Transverse colon (tissue), 4 donors: ENCODE results near the gene PFN3. TPM values are rescaled to one million over a fixed set of nuclear protein-coding genes. Genes with fewer than 3 reads are reported as not detected.
A peak's percentile ranks its signal among the peaks of the same experiment; 100 is the strongest.

Experiments used
- DNase-seq: peaks from one replicate; pipeline ENCODE4 v3.0.0-alpha.2; 2019
- H3K27ac ChIP-seq, 4 donors: fragments of 200-600 bp; sonication (generic); 2 replicates each; pipeline ENCODE4 v1.5.1; 2016 to 2018; ENCODE audit warnings: inconsistent platforms in 4 of 4
- H3K27me3 ChIP-seq: fragments of 200-600 bp; sonication (generic); 2 replicates; pipeline ENCODE4 v1.5.1; 2017; ENCODE audit warnings: inconsistent platforms
- H3K36me3 ChIP-seq, 4 donors: fragments of 200-600 bp; sonication (generic); 2 replicates each; pipeline ENCODE4 v1.5.1; 2017 to 2019; ENCODE audit warnings: inconsistent platforms in 4 of 4
- H3K4me1 ChIP-seq, 4 donors: fragments of 200-600 bp; sonication (generic); 2 replicates each; pipeline ENCODE4 v1.5.1; 2017 to 2020; ENCODE audit warnings: inconsistent platforms in 4 of 4
- H3K4me3 ChIP-seq, 4 donors: fragments of 200-600 bp; sonication (generic); 1 replicate in 1 of 4; 2 replicates in 3 of 4; pipeline versions ENCODE4 v1.5.1 to v1.6.1; 2017 to 2019; ENCODE audit warnings: inconsistent platforms in 4 of 4
- H3K9me3 ChIP-seq, 2 donors: fragments of 200-600 bp; sonication (generic); 2 replicates each; pipeline ENCODE4 v1.5.1; 2017 to 2019; ENCODE audit warnings: inconsistent platforms in 2 of 2
- CTCF ChIP-seq, 5 experiments: fragments of 200-600 bp in 3 of 5; fragments of 450-650 bp in 2 of 5; sonication (generic) in 3 of 5; IDR thresholded peaks; 1 replicate in 2 of 5; 2 replicates in 3 of 5; pipeline ENCODE4 v1.5.1; 2016 to 2017; ENCODE audit warnings: antibody characterized with exemption in 5 of 5, inconsistent platforms in 3 of 5, mild to moderate bottlenecking in 2 of 5, moderate library complexity in 1 of 5
- EP300 ChIP-seq: sonication (generic); formaldehyde crosslinking; IDR thresholded peaks from one replicate; pipeline ENCODE4 v1.6.1; 2017; ENCODE audit warnings: antibody characterized with exemption, low read depth
- POLR2A ChIP-seq: fragments of 450-650 bp; IDR thresholded peaks from one replicate; pipeline ENCODE4 v1.6.1; 2016; ENCODE audit warnings: antibody characterized with exemption, mild to moderate bottlenecking, moderate library complexity
- POLR2AphosphoS5 ChIP-seq, 3 donors: sonication (generic); formaldehyde crosslinking; IDR thresholded peaks; one replicate each; pipeline ENCODE4 v1.6.1; 2016; ENCODE audit warnings: antibody characterized with exemption in 3 of 3
- WGBS, 2 donors: methylation state at CpG; one replicate each; pipeline ENCODE4 v1.1.5; 2018; ENCODE audit warnings: low coverage in 1 of 2; 5-methylcytosine and 5-hydroxymethylcytosine counted together
- in situ Hi-C, 4 donors: fragments of 200-750 bp; cut with MboI; loops; one replicate each; pipeline versions ENCODE4 v1.15.0 to v1.15.1; 2017; ENCODE audit warnings: low sequenced_read_pairs in 3 of 4, low pct_ligation_motif_present in 1 of 4, low pct_unique_long_range_greater_than_20kb in 1 of 4
- intact Hi-C: fragments of 100-400 bp; cut with DNase I; formaldehyde crosslinking; loops from one replicate; pipeline ENCODE4 v1.15.1; 2023; ENCODE audit warnings: low total_unique reads
- total RNA-seq, 4 donors: library from RNA; depleted of rRNA; stranded (reverse); fragments of >200 nt; gene quantifications; one replicate each; pipeline ENCODE4 v1.1.0, GENCODE V29; 2016

PFN3 gene
- total RNA-seq, 4 donors from 2014 or later = not detected

DNA sequence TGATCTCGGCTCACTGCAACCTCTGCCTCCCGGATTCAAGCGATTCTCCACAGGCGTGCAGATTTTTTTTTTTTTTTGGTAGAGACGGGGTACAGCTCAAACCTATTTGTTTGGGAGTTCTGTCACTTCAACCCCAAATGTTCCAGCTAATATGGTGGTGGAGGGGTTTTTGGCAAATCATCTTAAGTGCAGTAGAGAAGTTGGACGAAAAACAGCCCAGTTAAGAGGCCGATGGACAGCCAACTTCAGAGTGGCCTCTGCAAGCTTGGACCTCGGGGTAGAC lies 45.4 kb upstream of the PFN3 start:
- intact Hi-C loops (loop anchor here (2.0 kb wide), 1 partner anchor 43 kb away; no protein-coding TSS in a partner anchor), in situ Hi-C loops (loop anchor here in 2 of 4 donors (5.0 to 10.0 kb wide), 2 partner anchors 51 to 54 kb away; no protein-coding TSS in a partner anchor)
- no peak for TF ChIP-seq EP300
- TF ChIP-seq POLR2A = no peak
- no peak for TF ChIP-seq CTCF (IDR thresholded peaks at IDR 0.05)
- no peak for TF ChIP-seq POLR2AphosphoS5 (IDR thresholded peaks at IDR 0.05)
- peaks cover 0 to 6% (median 2%) of the 10 kb centered on the region in 4 donors for H3K36me3 ChIP-seq
- H3K4me1 ChIP-seq = peaks cover 18 to 22% (median 20%) of the 10 kb centered on the region in 4 donors
- WGBS, 2 donors = 4 to 5% methylated on average over 4 to 8 of the region's 8 CpGs
- no peaks in the 10 kb centered on the region for H3K9me3 ChIP-seq
- H3K27me3 ChIP-seq = peaks cover 23% of the 10 kb centered on the region
- peak overlapping the region in 1 of 4 donors; percentile 51 for H3K4me3 ChIP-seq
- no peak for DNase-seq
- peak overlapping the region in 3 of 4 donors; percentile 51 to 56 (median 53) for H3K27ac ChIP-seq

- in situ Hi-C loops (loop anchor here in 2 of 4 donors (5.0 to 10.0 kb wide), 2 partner anchors 50 to 53 kb away; no protein-coding TSS in a partner anchor), intact Hi-C loops (no loop called here)
- H3K4me1 ChIP-seq = peaks cover 18 to 22% (median 20%) of the 10 kb centered on the region in 4 donors
- peak overlapping the region in 1 of 4 donors; percentile 51 for H3K27ac ChIP-seq
- WGBS, 2 donors = 0 to 41% methylated on average over 1 to 10 of the region's 10 CpGs
- DNase-seq = no peak
- H3K27me3 ChIP-seq = peaks cover 23% of the 10 kb centered on the region
- TF ChIP-seq POLR2A (no peak), POLR2AphosphoS5 (IDR thresholded peaks at IDR 0.05) (no peak), EP300 (no peak), CTCF (IDR thresholded peaks at IDR 0.05) (no peak)
- H3K9me3 ChIP-seq = no peaks in the 10 kb centered on the region
- H3K36me3 ChIP-seq = peaks cover 0 to 10% (median 4%) of the 10 kb centered on the region in 4 donors
- H3K4me3 ChIP-seq = no peak overlapping the region
Observed at GRCh38 chr5:177445052-177445916, 44.8 kb upstream of the PFN3 start.

GRCh38 chr5:177444106-177445051 lies 43.9 kb upstream of the PFN3 start:
- Histone ChIP-seq H3K27me3 (peaks cover 20% of the 10 kb centered on the region), H3K9me3 (no peaks in the 10 kb centered on the region), H3K27ac (no peak overlapping the region), H3K36me3 (peaks cover 0 to 10% (median 4%) of the 10 kb centered on the region in 4 donors), H3K4me1 (peaks cover 18 to 22% (median 20%) of the 10 kb centered on the region in 4 donors), H3K4me3 (no peak overlapping the region)
- TF ChIP-seq POLR2A (no peak), EP300 (no peak), POLR2AphosphoS5 (IDR thresholded peaks at IDR 0.05) (peak in 1 of 3 donors; percentile 6)
- intact Hi-C loops = no loop called here
- in situ Hi-C loops = loop anchor here in 2 of 4 donors (5.0 to 10.0 kb wide), 2 partner anchors 50 to 52 kb away; no protein-coding TSS in a partner anchor
- DNase-seq = no peak
- WGBS, 2 donors = 54% methylated on average over 7 of the region's 7 CpGs; no CpG with 5 or more reads in 1 of the 2 donors

GRCh38 chr5:177443144-177443983 lies 42.9 kb upstream of the PFN3 start:
- H3K36me3 ChIP-seq = peaks cover 0 to 10% (median 4%) of the 10 kb centered on the region in 4 donors
- H3K4me1 ChIP-seq = peaks cover 18 to 22% (median 20%) of the 10 kb centered on the region in 4 donors
- 76 to 78% methylated on average over 8 to 15 of the region's 15 CpGs for WGBS, 2 donors
- no peak overlapping the region for H3K4me3 ChIP-seq
- intact Hi-C loops (no loop called here), in situ Hi-C loops (loop anchor here in 1 of 4 donors (10.0 kb wide), 1 partner anchor 49 kb away; no protein-coding TSS in a partner anchor)
- H3K9me3 ChIP-seq = no peaks in the 10 kb centered on the region
- TF ChIP-seq CTCF (IDR thresholded peaks at IDR 0.05) (no peak), POLR2A (no peak)
- H3K27me3 ChIP-seq = peaks cover 10% of the 10 kb centered on the region
- no peak overlapping the region for H3K27ac ChIP-seq
- DNase-seq = no peak
